MM.1S (cell line): ENCODE data around the gene BRINP1.

Experiments used
- DNase-seq: peaks from one replicate; pipeline ENCODE4 v3.0.0-alpha.2; 2015
- H2AFZ ChIP-seq: fragments of 300-600 bp; sonication (generic); 2 replicates; pipeline ENCODE4 v1.6.0; 2016; ENCODE audit warnings: antibody characterized with exemption, low read length
- H3F3A ChIP-seq: fragments of 300-600 bp; sonication (generic); 2 replicates; pipeline ENCODE4 v1.6.1; 2016; ENCODE audit warnings: mild to moderate bottlenecking, antibody characterized with exemption, low read length, moderate library complexity, mixed read lengths; ENCODE audit not compliant: insufficient read depth
- H3K27ac ChIP-seq: fragments of 300-600 bp; sonication (generic); 2 replicates; pipeline ENCODE4 v1.5.1; 2016; ENCODE audit warnings: mild to moderate bottlenecking, low read length
- H3K27me3 ChIP-seq: fragments of 300-600 bp; sonication (generic); replicated peaks from 2 replicates; pipeline ENCODE4 v1.6.0; 2016; ENCODE audit warnings: low read length; ENCODE audit not compliant: insufficient read depth
- H3K36me3 ChIP-seq: fragments of 300-600 bp; sonication (generic); replicated peaks from 2 replicates; pipeline ENCODE4 v1.6.1; 2016; ENCODE audit warnings: mild to moderate bottlenecking, low read length, mixed read lengths; ENCODE audit not compliant: insufficient read depth
- H3K4me1 ChIP-seq: fragments of 300-600 bp; sonication (generic); 2 replicates; pipeline ENCODE4 v1.6.1; 2016; ENCODE audit warnings: low read length, mixed read lengths
- H3K4me2 ChIP-seq: fragments of 300-600 bp; sonication (generic); 2 replicates; pipeline ENCODE4 v1.6.0; 2016; ENCODE audit warnings: low read depth, low read length
- H3K4me3 ChIP-seq: fragments of 300-600 bp; sonication (generic); 2 replicates; pipeline ENCODE4 v1.5.1; 2016; ENCODE audit warnings: low read length, mixed read lengths
- H3K79me2 ChIP-seq: fragments of 300-600 bp; sonication (generic); 2 replicates; pipeline ENCODE4 v1.6.1; 2016; ENCODE audit warnings: mixed run types, low read length, mixed read lengths
- H3K9ac ChIP-seq: fragments of 300-600 bp; sonication (generic); 2 replicates; pipeline ENCODE4 v1.6.1; 2016; ENCODE audit warnings: low read length, mixed read lengths
- H3K9me2 ChIP-seq: fragments of 300-600 bp; sonication (generic); replicated peaks from 2 replicates; pipeline ENCODE4 v1.6.1; 2016; ENCODE audit warnings: mild to moderate bottlenecking, low read length, mixed read lengths; ENCODE audit not compliant: insufficient read depth
- H3K9me3 ChIP-seq: fragments of 300-600 bp; sonication (generic); replicated peaks from 2 replicates; pipeline ENCODE4 v1.6.1; 2016; ENCODE audit warnings: mild to moderate bottlenecking, low read length, mixed read lengths; ENCODE audit not compliant: insufficient read depth
- H4K20me1 ChIP-seq: fragments of 300-600 bp; sonication (generic); 2 replicates; pipeline ENCODE4 v1.6.1; 2016; ENCODE audit warnings: mild to moderate bottlenecking, low read length, moderate library complexity, mixed read lengths; ENCODE audit not compliant: insufficient read depth
- CTCF ChIP-seq: fragments of 300-600 bp; sonication (generic); IDR thresholded peaks from 2 replicates; pipeline ENCODE4 v1.5.1; 2016; ENCODE audit warnings: antibody characterized with exemption, low read length, mixed read lengths
- EZH2 ChIP-seq: fragments of 300-600 bp; sonication (generic); optimal IDR thresholded peaks from 2 replicates; pipeline ENCODE3; 2017; ENCODE audit warnings: low read depth, mild to moderate bottlenecking, antibody characterized with exemption, low read length, mixed read lengths
- EZH2phosphoT487 ChIP-seq: fragments of 300-600 bp; sonication (generic); IDR thresholded peaks from 2 replicates; pipeline ENCODE4 v1.6.1; 2018; ENCODE audit warnings: antibody characterized with exemption, low read length

The BRINP1 gene

GRCh38 chr9:119368681-119369581, at the start of gene BRINP1:
Gene BRINP1, minus strand, starts transcription at chr9:119369435. Its CDS starts 56,080 bp downstream, at chr9:119313355.
- H3K4me3 ChIP-seq = no peak within 1 kb of the TSS
- H3K9ac ChIP-seq = no peak within 1 kb of the TSS

GRCh38 chr9:119418721-119419120, 49.5 kb upstream of the BRINP1 start:
- H3K9me2 ChIP-seq = no peaks in the 10 kb centered on the region
- H3K27ac ChIP-seq = no peak overlapping the region
- H3K9ac ChIP-seq = no peak overlapping the region
- no peaks in the 10 kb centered on the region for H4K20me1 ChIP-seq
- H3K4me2 ChIP-seq = no peak overlapping the region
- no peaks in the 10 kb centered on the region for H3K4me1 ChIP-seq
- no peak overlapping the region for H2AFZ ChIP-seq
- no peak for DNase-seq
- H3K79me2 ChIP-seq = no peaks in the 10 kb centered on the region
- TF ChIP-seq EZH2 = no peak
- no peak for TF ChIP-seq CTCF
- TF ChIP-seq EZH2phosphoT487 = no peak
- no peak overlapping the region for H3K4me3 ChIP-seq
- H3K27me3 ChIP-seq = no peaks in the 10 kb centered on the region
- H3F3A ChIP-seq = no peaks in the 10 kb centered on the region
- no peaks in the 10 kb centered on the region for H3K9me3 ChIP-seq
- no peaks in the 10 kb centered on the region for H3K36me3 ChIP-seq

More at GRCh38 chr9:119368681-119369581, at the start of gene BRINP1:
- H3K4me2 ChIP-seq = no peak within 1 kb of the TSS
- H3K79me2 ChIP-seq = no peaks in the 10 kb centered on the region
- no peaks in the 10 kb centered on the region for H3K27me3 ChIP-seq
- no peak for TF ChIP-seq EZH2
- no peak for TF ChIP-seq CTCF
- no peak for TF ChIP-seq EZH2phosphoT487
- no peak within 1 kb of the TSS for H3K27ac ChIP-seq
- no peaks in the 10 kb centered on the region for H3K9me2 ChIP-seq
- H3F3A ChIP-seq = no peaks in the 10 kb centered on the region
- no peaks in the 10 kb centered on the region for H3K36me3 ChIP-seq
- H2AFZ ChIP-seq = no peak within 1 kb of the TSS
- H4K20me1 ChIP-seq = no peaks in the 10 kb centered on the region
- H3K4me1 ChIP-seq = no peaks in the 10 kb centered on the region
- H3K9me3 ChIP-seq = no peaks in the 10 kb centered on the region
- no peak for DNase-seq

- DNase-seq = no peak
- no peak overlapping the region for H2AFZ ChIP-seq
- no peaks in the 10 kb centered on the region for H3K4me1 ChIP-seq
- no peaks in the 10 kb centered on the region for H3F3A ChIP-seq
- H3K4me2 ChIP-seq = no peak overlapping the region
- TF ChIP-seq EZH2phosphoT487 (no peak), CTCF (no peak), EZH2 (no peak)
- no peak overlapping the region for H3K27ac ChIP-seq
- H3K36me3 ChIP-seq = no peaks in the 10 kb centered on the region
- H4K20me1 ChIP-seq = no peaks in the 10 kb centered on the region
- H3K27me3 ChIP-seq = no peaks in the 10 kb centered on the region
- no peak overlapping the region for H3K9ac ChIP-seq
- H3K9me3 ChIP-seq = no peaks in the 10 kb centered on the region
- no peaks in the 10 kb centered on the region for H3K79me2 ChIP-seq
- H3K9me2 ChIP-seq = no peaks in the 10 kb centered on the region
- H3K4me3 ChIP-seq = no peak overlapping the region
Observed at GRCh38 chr9:119416793-119417192, 47.6 kb upstream of the BRINP1 start.
